Esophagus squamous epithelium (tissue), 4 donors: ENCODE results near the gene EMP1.

Experiments
- POLR2A ChIP-seq, 4 donors: fragments of 450-650 bp; IDR thresholded peaks; one replicate each; pipeline ENCODE4 v1.6.1; 2017; ENCODE audit warnings: antibody characterized with exemption in 4 of 4, mild to moderate bottlenecking in 4 of 4, moderate library complexity in 3 of 4
- TF ChIP-seq, protein P1 (sequence below), 6 experiments: fragments of 450-650 bp in 4 of 6; fragments of 200-600 bp in 2 of 6; sonication (generic) in 2 of 6; IDR thresholded peaks; one replicate each; pipeline ENCODE4 v1.5.1; 2016 to 2019; ENCODE audit warnings: antibody characterized with exemption in 6 of 6, mild to moderate bottlenecking in 4 of 6, moderate library complexity in 4 of 6

DNA sequence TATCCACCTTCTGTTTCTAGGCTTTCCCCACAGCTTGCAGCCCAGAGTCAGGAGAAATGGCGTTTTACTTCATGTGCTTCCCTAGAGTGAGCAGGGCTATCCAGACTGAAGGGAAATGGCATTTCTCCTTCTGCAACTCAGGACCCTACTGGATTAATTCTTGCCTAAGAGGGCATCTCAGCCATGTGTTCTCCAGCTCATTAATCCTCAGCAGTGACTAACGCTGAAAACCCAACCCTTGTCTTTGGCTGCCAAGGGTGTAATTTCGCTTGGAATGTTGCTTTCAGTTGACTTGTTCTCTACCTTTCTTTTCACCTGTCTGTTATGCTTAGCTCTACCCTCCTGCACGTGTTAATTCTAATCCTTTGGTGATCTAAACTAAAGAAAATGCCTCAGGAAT, 21.0 kb upstream of the EMP1 start:
- TF ChIP-seq, protein P1, sequence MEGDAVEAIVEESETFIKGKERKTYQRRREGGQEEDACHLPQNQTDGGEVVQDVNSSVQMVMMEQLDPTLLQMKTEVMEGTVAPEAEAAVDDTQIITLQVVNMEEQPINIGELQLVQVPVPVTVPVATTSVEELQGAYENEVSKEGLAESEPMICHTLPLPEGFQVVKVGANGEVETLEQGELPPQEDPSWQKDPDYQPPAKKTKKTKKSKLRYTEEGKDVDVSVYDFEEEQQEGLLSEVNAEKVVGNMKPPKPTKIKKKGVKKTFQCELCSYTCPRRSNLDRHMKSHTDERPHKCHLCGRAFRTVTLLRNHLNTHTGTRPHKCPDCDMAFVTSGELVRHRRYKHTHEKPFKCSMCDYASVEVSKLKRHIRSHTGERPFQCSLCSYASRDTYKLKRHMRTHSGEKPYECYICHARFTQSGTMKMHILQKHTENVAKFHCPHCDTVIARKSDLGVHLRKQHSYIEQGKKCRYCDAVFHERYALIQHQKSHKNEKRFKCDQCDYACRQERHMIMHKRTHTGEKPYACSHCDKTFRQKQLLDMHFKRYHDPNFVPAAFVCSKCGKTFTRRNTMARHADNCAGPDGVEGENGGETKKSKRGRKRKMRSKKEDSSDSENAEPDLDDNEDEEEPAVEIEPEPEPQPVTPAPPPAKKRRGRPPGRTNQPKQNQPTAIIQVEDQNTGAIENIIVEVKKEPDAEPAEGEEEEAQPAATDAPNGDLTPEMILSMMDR (IDR thresholded peaks at IDR 0.05): no peak
- TF ChIP-seq POLR2A (IDR thresholded peaks at IDR 0.05): no peak
